Uterus (tissue), 2 donors: ENCODE data around the gene RAB21.

Source experiments
- POLR2A ChIP-seq, 2 donors: fragments of 450-650 bp; IDR thresholded peaks; one replicate each; pipeline ENCODE4 v1.6.1; 2016; ENCODE audit warnings: antibody characterized with exemption in 2 of 2, mild to moderate bottlenecking in 1 of 2, moderate library complexity in 1 of 2
- TF ChIP-seq, protein P1 (sequence below), 4 experiments: fragments of 200-600 bp in 2 of 4; fragments of 450-650 bp in 2 of 4; sonication (generic) in 2 of 4; IDR thresholded peaks; one replicate each; pipeline ENCODE4 v1.5.1; 2016 to 2019; ENCODE audit warnings: antibody characterized with exemption in 4 of 4, mild to moderate bottlenecking in 2 of 4, moderate library complexity in 1 of 4

DNA sequence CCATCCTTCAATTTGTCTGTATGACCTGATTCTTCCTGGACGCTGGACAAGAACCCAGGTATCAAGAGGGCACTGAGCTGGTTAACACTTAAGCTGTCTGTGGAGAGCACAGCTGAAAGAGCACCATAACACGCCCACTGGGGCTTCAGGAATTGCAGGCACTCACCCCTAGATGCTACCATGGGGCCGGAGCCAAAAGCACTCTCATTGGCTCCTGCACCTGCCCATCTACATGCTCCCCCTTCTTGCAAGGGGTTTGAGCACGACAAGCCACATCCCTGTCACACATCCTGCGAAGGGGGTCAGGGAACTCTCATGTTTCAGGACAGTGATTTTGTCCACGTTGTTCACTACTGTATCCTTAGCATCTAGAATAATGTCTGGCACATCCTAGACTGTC, 49.8 kb downstream of the RAB21 start:
- TF ChIP-seq, protein P1, sequence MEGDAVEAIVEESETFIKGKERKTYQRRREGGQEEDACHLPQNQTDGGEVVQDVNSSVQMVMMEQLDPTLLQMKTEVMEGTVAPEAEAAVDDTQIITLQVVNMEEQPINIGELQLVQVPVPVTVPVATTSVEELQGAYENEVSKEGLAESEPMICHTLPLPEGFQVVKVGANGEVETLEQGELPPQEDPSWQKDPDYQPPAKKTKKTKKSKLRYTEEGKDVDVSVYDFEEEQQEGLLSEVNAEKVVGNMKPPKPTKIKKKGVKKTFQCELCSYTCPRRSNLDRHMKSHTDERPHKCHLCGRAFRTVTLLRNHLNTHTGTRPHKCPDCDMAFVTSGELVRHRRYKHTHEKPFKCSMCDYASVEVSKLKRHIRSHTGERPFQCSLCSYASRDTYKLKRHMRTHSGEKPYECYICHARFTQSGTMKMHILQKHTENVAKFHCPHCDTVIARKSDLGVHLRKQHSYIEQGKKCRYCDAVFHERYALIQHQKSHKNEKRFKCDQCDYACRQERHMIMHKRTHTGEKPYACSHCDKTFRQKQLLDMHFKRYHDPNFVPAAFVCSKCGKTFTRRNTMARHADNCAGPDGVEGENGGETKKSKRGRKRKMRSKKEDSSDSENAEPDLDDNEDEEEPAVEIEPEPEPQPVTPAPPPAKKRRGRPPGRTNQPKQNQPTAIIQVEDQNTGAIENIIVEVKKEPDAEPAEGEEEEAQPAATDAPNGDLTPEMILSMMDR (IDR thresholded peaks at IDR 0.05): no peak
- no peak for TF ChIP-seq POLR2A (IDR thresholded peaks at IDR 0.05)
